WTC11 (cell line): ENCODE results near the gene INAFM2. TPM values are rescaled to one million over a fixed set of nuclear protein-coding genes. Genes with fewer than 3 reads are reported as not detected.

Source experiments
- ATAC-seq: fragments of 200-7000 bp; cut with Tn5 transposase; 2 replicates; pipeline ENCODE4 v1.10.0; 2021; ENCODE audit warnings: mild to moderate bottlenecking, moderate library complexity
- CTCF ChIA-PET: fragments of 300-600 bp; sonication (Branson Sonifier 250); formaldehyde crosslinking; loops from one replicate; lab custom pipeline; 2021; ENCODE audit warnings: antibody characterized with exemption; lab: Charles Lee
- POLR2A ChIA-PET: fragments of 350-600 bp; sonication (Branson Sonifier 250); formaldehyde crosslinking; loops from one replicate; lab custom pipeline; 2021; ENCODE audit warnings: antibody characterized with exemption; lab: Charles Lee
- DNase-seq: peaks from one replicate; pipeline ENCODE4 v3.0.0; 2021; ENCODE audit warnings: low spot score
- H3K27ac Mint-ChIP-seq: 2 replicates; pipeline ENCODE4 v1.8.0; 2021; ENCODE audit warnings: mixed read lengths
- H3K27me3 Mint-ChIP-seq: 2 replicates; pipeline ENCODE4 v1.8.0; 2021; ENCODE audit warnings: low read depth, mild to moderate bottlenecking, moderate library complexity, mixed read lengths
- H3K36me3 Mint-ChIP-seq: 2 replicates; pipeline ENCODE4 v1.8.0; 2021; ENCODE audit warnings: mixed read lengths
- H3K4me1 Mint-ChIP-seq: 2 replicates; pipeline ENCODE4 v1.8.0; 2022; ENCODE audit warnings: mixed read lengths
- H3K4me3 Mint-ChIP-seq: 2 replicates; pipeline ENCODE4 v1.8.0; 2021; ENCODE audit warnings: mild to moderate bottlenecking, moderate library complexity, mixed read lengths
- H3K9me3 Mint-ChIP-seq: 2 replicates; pipeline ENCODE4 v1.8.0; 2021; ENCODE audit warnings: mixed read lengths
- ATF2 ChIP-seq: sonication (generic); formaldehyde crosslinking; IDR thresholded peaks from 2 replicates; pipeline ENCODE4 v1.8.1; 2022; ENCODE audit warnings: low read depth, missing genetic modification reagents, borderline replicate concordance
- ATF3 ChIP-seq: sonication (generic); formaldehyde crosslinking; conservative IDR thresholded peaks from 2 replicates; pipeline ENCODE4 v1.8.1; 2022; ENCODE audit warnings: mild to moderate bottlenecking, missing genetic modification reagents
- ATF6 ChIP-seq: sonication (generic); formaldehyde crosslinking; IDR thresholded peaks from 2 replicates; pipeline ENCODE4 v1.8.1; 2023; ENCODE audit warnings: mild to moderate bottlenecking, missing genetic modification reagents
- CTCF ChIP-seq: fragments of 200-600 bp; IDR thresholded peaks from 2 replicates; pipeline ENCODE4 v1.8.0; 2022; ENCODE audit warnings: antibody characterized with exemption
- ELF4 ChIP-seq: sonication (generic); formaldehyde crosslinking; IDR thresholded peaks from 2 replicates; pipeline ENCODE4 v1.8.1; 2022; ENCODE audit warnings: low read depth, mild to moderate bottlenecking, moderate library complexity, missing genetic modification reagents
- EMX1 ChIP-seq: fragments of 250-450 bp; sonication (Bioruptor Pico); IDR thresholded peaks from 2 replicates; pipeline ENCODE4 v1.8.0; 2021; ENCODE audit warnings: mild to moderate bottlenecking
- ESRRA ChIP-seq: sonication (generic); formaldehyde crosslinking; IDR thresholded peaks from 2 replicates; pipeline ENCODE4 v1.8.1; 2022; ENCODE audit warnings: mild to moderate bottlenecking, missing genetic modification reagents, borderline replicate concordance
- FOXJ3 ChIP-seq: sonication (generic); formaldehyde crosslinking; IDR thresholded peaks from 2 replicates; pipeline ENCODE4 v1.9.0; 2021; ENCODE audit warnings: missing genetic modification reagents, mild to moderate bottlenecking, borderline replicate concordance
- FOXP1 ChIP-seq: sonication (generic); formaldehyde crosslinking; IDR thresholded peaks from 2 replicates; pipeline ENCODE4 v1.8.0; 2022; ENCODE audit warnings: missing genetic modification reagents, mild to moderate bottlenecking, moderate library complexity, borderline replicate concordance
- FOXP4 ChIP-seq: sonication (generic); formaldehyde crosslinking; IDR thresholded peaks from 2 replicates; pipeline ENCODE4 v1.8.0; 2022; ENCODE audit warnings: mild to moderate bottlenecking, missing genetic modification reagents
- NR3C1 ChIP-seq: sonication (generic); formaldehyde crosslinking; conservative IDR thresholded peaks from 2 replicates; pipeline ENCODE4 v1.8.1; 2023; ENCODE audit warnings: low read depth, mild to moderate bottlenecking, missing genetic modification reagents
- SOX15 ChIP-seq: fragments of 250-450 bp; sonication (Bioruptor Pico); IDR thresholded peaks from 2 replicates; pipeline ENCODE4 v1.9.0; 2021; ENCODE audit warnings: mild to moderate bottlenecking
- STAT6 ChIP-seq: sonication (generic); formaldehyde crosslinking; conservative IDR thresholded peaks from 2 replicates; pipeline ENCODE4 v1.8.1; 2023; ENCODE audit warnings: mild to moderate bottlenecking, low read depth, missing genetic modification reagents, moderate library complexity
- TCF7 ChIP-seq: sonication (generic); formaldehyde crosslinking; IDR thresholded peaks from 2 replicates; pipeline ENCODE4 v1.8.0; 2022; ENCODE audit warnings: mild to moderate bottlenecking, low read depth, missing genetic modification reagents, moderate library complexity
- TEAD4 ChIP-seq: sonication (generic); formaldehyde crosslinking; IDR thresholded peaks from 2 replicates; pipeline ENCODE4 v1.8.0; 2022; ENCODE audit warnings: mild to moderate bottlenecking, missing genetic modification reagents
- TP53 ChIP-seq: sonication (generic); formaldehyde crosslinking; IDR thresholded peaks from 2 replicates; pipeline ENCODE4 v1.8.1; 2023; ENCODE audit warnings: mild to moderate bottlenecking, missing genetic modification reagents
- USF1 ChIP-seq: sonication (generic); formaldehyde crosslinking; IDR thresholded peaks from 2 replicates; pipeline ENCODE4 v1.8.0; 2022; ENCODE audit warnings: mild to moderate bottlenecking, missing genetic modification reagents
- ZNF219 ChIP-seq: sonication (generic); formaldehyde crosslinking; IDR thresholded peaks from 2 replicates; pipeline ENCODE4 v1.8.0; 2023; ENCODE audit warnings: missing genetic modification reagents, mild to moderate bottlenecking, borderline replicate concordance
- ZNF232 ChIP-seq: sonication (generic); formaldehyde crosslinking; IDR thresholded peaks from 2 replicates; pipeline ENCODE4 v1.8.0; 2022; ENCODE audit warnings: mild to moderate bottlenecking, missing genetic modification reagents
- total RNA-seq: library from RNA; stranded (reverse); gene quantifications from 3 replicates; pipeline ENCODE4 v1.2.3, GENCODE V29; 2021

Gene INAFM2
- total RNA-seq, 1 experiment from 2014 or later, result 34.2 TPM

- TF ChIP-seq ESRRA (CRISPR knock-in tag), result no peak
- no peak for TF ChIP-seq TEAD4 (CRISPR knock-in tag)
Measured at GRCh38 chr15:40348474-40348870, 25.0 kb downstream of the INAFM2 start (continued).

GRCh38 chr15:40349163-40349562 is 25.7 kb downstream of the INAFM2 start:
- Mint-ChIP-seq H3K4me3 (no peak overlapping the region), H3K9me3 (no peaks in the 10 kb centered on the region), H3K27me3 (no peaks in the 10 kb centered on the region)
- POLR2A ChIA-PET, result interaction anchor here (0.5 kb wide), 1 partner anchor 30 kb away, joined by 5 read pairs; no protein-coding TSS in a partner anchor
- no peak for TF ChIP-seq ZNF232 (CRISPR knock-in tag)
- TF ChIP-seq FOXP1 (CRISPR knock-in tag), result no peak
- TF ChIP-seq FOXP4 (CRISPR knock-in tag), result no peak
- no peak for TF ChIP-seq ELF4 (CRISPR knock-in tag)
- no peak for TF ChIP-seq SOX15 (CRISPR knock-in tag)
- no peak for TF ChIP-seq STAT6 (CRISPR knock-in tag)
- TF ChIP-seq FOXJ3 (CRISPR knock-in tag), result no peak
- TF ChIP-seq ATF6 (CRISPR knock-in tag), result no peak
- TF ChIP-seq TCF7 (CRISPR knock-in tag), result no peak
- TF ChIP-seq EMX1, result no peak
- TF ChIP-seq ATF2 (CRISPR knock-in tag), result no peak
- TF ChIP-seq TP53 (CRISPR knock-in tag), result no peak
- TF ChIP-seq NR3C1 (CRISPR knock-in tag), result no peak
- no peak for TF ChIP-seq USF1 (CRISPR knock-in tag)
- no peak for TF ChIP-seq ATF3
- no peak for TF ChIP-seq ZNF219 (CRISPR knock-in tag)
- no peak for TF ChIP-seq CTCF
- TF ChIP-seq, all 79 proteins: peak for 0
- Mint-ChIP-seq H3K27ac (no peak overlapping the region), H3K4me1 (peaks cover 13% of the 10 kb centered on the region), H3K36me3 (no peaks in the 10 kb centered on the region)
- ATAC-seq, result no peak
- CTCF ChIA-PET, result interaction anchor here (1.4 to 7.1 kb wide), 2 partner anchors 10 to 12 kb away, joined by 5 to 58 read pairs; partner anchors contain the start of gene CCDC9B
- no peak for DNase-seq
